HG03354 (cell line): ENCODE results near the gene CREBZF.
"Not testable (repeated sequence)": the region's sequence is repeated elsewhere in the genome, so short reads cannot be mapped to it uniquely, and the experiment has no call there.

Source experiments
- ATAC-seq: cut with Tn5 transposase; IDR thresholded peaks from one replicate; pipeline ENCODE4 v1.9.1; 2021; ENCODE audit warnings: mild to moderate bottlenecking; ENCODE audit not compliant: unreplicated experiment, poor library complexity, severe bottlenecking

Gene CREBZF

DNA sequence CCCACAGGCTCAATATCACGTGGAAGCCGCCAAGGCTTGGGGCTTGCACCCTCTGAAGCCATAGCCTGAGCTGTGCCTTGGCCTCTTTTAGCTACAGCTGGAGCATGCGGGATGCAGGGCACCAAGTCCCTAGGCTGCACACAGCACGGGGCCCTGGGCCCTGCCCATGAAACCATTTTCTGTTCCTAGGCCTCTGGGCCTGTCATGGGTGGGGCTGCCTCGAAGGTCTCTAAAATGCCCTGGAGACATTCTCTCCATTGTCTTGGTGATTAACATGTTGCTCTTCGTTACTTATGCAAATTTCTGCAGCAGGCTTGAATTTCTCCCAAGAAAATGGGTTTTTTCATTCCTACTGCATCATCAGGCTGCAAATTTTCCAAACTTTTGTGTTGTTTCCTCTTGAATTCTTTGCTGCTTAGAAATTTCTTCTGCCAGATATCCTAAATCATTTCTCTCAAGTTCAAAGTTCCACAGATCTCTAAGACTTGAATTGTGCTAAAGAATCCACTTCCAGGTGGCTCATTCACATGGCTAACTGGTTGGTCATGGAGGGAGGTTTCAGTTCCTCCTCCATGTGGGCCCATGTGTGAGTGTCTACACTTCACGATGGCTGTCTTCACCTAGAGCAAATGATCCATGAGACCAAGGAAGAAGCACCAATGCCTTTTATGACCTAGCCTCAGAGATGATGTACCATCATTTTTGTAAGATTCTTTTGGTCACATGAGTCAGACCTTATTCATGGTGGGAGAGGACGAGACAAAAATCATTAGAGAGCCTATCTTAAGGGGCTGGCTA is 7.4 kb upstream of the CREBZF start:
- ATAC-seq: no peak

DNA sequence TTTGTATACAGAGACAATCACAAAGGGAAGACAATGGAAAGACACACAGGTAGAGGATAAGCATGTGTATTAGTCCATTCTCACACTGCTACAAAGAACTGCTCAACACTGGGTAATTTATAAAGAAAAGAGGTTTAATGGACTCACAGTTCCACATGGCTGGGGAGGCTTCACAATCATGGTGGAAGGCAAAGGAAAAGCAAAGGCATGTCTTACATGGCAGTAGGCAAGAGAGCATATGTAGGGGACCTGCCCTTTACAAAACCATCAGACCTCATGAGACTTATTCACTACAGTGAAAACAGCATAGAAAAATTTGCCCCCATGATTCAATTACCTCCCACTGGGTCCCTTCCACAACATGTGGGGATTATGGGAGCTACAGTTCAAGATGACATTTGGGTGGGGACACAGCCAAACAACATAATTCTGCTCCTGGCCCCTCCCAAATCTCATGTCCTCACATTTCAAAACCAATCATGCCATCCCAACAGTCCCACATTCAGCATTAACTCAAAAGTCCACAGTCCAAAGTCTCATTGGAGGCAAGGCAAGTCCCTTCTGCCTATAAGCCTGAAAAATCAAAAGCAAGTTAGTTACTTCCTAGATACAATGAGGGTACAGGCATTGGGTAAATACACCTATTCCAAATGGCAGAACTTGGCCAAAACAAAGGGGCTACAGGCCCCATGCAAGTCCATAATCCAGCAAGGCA is 6.2 kb upstream of the CREBZF start:
- not testable (repeated sequence) for ATAC-seq

DNA sequence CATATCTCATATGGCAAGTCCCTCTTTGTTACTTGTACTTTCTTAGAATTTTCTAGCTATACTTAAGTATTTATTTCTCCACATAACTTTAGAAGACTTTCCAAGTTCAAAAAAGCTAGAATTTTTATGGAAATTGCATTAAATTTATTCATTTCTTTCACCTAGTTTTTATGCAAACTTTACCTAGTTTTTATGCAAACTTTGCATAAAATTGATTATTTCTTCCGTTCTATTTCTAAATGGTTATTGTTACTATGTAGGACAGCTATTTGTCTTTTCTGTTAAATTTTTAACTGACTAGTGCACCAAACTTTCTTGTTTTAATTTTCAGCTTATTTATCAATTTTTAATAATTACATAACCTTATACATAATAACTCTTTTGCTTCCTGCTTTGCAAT is 3.2 kb upstream of the CREBZF start:
- ATAC-seq: no peak

DNA sequence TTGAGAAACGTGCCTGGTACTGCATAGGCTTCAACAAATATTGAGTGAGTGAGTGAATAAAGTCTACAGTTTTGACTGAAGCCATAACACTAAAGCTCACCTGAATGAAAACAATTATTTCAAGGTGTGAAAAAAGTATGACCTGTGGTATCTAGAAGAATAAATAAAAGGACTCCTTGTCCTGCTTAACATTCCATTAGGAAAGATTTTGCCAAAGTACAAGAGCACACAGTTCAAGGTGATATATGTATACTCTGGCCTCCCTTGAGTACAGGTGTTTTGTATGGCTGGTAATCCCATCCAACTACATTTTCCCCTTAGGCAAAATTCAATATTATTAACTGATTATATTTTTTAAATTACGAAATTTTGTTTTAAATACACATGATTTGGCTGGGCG is 1.8 kb upstream of the CREBZF start:
- no peak for ATAC-seq

DNA sequence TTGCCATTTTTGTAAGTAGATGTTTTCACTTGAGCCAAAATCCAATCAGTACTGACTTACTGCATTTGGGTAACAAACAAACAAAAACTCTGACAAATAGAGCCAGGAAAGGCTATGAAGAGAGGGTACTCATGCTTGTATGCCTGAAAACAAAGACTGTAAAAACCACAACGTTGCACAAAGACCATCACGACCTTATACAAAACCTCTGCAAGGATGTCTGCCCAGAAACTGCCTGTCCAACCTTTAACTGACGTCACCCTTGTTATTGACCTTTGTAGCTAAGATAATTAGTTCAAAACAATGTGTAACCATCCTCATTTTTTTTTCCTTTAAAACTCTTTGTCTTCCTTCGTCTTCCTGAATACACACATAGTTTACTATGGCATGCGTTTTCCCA is 804 bp upstream of the CREBZF start:
- ATAC-seq: no peak

DNA sequence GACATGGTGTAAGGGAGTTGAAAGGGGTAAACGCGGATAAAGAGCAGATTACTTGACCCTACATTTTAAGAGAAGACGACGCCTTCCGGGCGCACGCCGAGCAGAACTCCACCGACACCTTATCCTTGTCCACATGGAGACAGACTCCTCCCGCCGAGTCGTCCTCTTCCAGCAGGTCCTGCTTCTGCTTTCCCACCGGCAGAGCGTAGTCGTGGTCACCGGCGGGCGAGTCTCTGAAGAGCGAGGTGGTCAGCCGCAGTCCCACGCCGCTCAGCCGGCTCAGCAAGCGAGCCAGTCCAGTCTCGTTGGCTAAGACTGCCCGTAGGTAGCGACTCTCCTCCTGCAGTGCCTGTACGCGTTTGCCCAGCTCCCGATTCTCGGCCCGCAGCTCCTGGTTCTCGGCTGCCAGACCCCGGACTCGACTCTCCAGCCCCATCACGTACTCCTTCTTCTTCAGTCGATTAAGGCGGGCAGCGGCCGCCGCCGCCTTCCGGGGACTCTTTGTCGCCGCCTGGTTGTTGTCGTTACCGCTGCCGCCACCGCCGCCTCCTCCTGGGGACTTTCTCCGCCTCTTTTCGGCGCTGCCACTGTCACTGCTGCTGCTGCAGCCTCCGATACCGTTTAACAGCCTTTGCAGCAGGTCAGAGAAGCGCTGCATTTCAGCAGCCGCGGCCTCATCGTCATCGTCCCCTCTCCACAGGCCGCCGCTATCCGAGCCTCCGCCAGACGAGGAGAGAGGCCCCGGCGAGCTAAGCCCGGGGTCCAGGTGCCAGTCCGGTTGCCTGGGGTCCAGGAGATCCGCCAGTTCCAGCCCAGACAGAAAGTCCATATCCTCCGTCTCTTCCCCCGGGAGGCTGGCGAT is 945 bp downstream of the CREBZF start:
- peak; percentile 77 for ATAC-seq

DNA sequence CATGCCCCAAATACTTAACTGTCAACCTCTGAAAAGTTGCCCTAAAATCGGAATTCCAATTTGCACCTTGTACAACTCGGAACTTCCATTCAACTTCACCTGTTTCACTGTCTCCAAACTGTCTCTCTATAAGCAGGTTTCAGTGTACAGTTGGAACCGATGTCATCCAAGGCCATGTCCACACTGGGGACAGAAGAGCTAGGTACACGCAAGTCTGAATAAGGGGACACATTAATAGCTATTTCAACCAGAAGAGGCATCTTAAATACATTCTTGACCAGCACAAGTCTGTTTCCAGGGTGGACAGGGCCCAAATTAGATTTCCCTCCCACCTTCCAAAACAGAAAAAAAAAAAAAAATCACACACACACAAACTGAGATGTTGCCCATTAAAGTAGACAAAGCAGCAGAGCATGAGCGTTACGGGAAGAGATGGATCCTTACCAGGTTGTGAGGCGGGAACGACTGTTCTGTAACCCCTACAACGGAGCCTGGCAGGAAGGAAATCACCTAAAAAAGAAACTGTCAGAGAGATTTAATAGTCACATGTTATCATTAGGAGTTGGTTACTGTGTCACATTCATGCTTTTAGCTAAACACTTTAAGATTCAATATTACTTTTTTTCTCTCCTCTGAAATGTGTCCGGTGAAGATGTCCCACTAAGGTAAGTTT is 1.7 kb downstream of the CREBZF start:
- ATAC-seq: no peak

DNA sequence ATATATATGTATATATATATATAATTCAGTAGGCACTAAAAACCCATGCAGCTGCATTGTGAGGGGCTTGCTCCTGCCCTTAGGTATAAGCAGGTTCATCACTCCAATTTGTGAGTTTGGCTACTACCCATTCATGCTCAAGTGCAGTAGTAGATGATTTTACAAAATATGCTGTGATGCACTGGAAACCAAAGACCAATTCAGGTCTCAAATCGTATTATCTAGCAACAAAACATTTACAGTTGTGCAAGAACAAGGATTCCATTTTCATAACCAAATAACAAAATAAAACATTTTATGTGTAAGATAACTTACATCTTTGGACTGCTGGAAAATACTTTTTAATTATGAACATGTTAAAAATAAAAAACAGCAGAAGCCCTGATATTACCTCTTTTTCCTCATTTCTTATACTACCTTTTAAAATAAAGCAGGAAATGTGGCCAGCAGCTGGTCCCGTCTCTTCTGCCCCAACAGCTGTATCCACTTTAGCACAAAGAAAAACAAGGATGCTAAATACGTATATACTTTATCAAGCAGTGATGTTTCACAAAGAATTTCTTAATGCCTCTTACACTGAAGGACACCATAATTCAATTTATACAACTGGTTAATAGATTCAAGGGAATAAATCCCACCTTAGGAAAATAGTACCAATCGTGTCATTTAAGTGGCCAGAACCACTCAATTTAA is 2.8 kb downstream of the CREBZF start:
- ATAC-seq: no peak

DNA sequence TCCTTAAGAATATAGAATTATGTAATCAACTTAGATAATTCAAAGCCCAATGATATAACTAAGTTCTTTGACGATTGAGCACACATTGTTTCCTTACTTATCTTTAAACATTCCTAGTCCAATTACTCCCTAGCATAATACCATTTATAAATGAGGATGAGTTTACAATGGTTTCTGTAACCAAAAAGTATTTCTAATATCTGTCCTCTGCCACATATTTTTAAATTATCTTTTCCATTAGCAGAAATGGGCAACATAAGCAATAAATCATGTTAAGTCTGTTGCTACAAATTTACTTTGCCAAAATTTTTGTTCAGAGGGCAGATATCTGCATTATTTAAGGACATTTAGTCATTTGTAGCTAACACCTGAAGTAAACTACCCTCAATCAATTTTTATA is 6.7 kb downstream of the CREBZF start:
- ATAC-seq: no peak

DNA sequence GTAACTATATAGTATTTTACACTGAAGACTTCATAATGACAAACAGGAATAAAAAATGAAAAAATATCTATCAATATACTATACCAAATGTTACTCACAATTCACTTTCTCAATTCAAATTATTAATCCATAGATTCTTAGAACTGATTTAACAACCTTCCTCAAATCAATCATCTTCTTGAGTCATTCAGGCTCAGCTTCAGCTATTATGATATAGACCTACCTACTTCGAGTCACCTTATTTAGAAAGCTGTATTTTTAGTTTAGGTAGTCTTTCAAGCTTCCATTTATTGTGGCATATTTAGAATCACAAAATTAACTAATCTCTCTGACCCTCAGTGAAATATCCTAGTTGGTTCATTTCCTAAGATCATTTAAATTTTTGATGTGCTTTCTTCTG is 8.2 kb downstream of the CREBZF start:
- ATAC-seq: no peak

DNA sequence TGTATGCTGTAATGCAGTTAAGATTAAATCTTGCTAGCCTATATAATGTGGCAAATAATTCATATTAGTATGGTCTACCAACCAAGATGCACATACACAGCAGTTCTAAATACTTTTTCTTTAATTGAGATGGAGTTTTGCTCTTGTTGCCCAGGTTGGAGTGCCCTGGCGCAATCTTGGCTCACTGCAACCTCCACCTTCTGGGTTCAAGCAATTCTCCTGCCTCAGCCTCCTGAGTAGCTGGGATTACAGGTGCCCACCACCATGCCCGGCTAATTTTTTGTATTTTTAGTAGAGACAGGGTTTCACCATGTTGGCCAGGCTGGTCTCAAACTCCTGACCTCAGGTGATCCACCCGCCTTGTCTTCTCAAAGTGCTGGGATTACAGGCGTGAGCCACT is 10.6 kb downstream of the CREBZF start:
- not testable (repeated sequence) for ATAC-seq

DNA sequence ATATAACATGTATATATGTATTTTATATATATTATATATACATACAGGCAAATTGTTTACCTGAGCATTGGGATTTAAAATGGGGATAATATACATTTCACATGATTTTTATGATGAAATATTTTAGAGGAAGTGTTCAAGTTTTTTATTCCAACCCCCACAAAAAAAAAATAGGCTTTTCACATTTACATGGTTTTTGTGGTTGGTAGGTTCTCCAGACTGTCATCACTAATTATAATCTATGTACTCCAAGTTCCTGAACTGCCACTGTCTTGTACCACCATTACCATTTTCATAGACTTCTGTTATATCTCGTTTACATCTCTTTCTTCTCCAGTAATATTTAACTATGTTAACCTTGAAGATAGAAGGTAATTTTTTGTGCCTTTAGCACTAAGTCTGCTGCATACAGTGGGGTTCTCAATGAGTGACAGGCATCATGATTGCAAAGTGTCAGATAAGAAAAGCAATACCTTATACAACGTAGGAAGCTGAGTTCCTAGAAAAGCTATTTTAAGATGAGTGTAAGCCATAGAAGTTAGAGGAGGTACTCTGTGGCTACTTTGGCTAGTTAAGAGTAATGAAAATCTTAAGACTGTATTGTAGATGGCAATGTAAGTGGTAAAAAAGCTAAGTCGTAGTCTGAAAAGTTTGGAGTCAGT is 12.0 kb downstream of the CREBZF start:
- no peak for ATAC-seq

DNA sequence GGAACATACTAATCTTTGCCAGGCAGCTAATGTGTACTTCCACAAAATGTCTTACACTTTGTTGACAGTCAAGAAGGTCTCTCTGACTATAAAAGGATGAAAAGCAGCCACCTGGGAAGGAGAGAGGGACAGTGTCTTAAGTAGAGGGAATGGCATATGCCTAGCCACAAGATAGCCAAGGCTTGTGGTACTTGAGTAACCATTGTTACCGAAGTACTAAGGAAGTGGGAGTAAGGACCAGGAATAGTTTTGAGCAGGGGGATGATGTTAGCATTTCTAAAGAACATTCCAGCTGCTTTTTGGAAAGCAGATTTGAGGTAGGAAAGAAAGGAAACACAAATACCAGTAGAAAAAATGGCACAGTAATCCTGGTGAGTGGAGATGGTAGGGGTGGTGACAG is 13.8 kb downstream of the CREBZF start:
- ATAC-seq: no peak

DNA sequence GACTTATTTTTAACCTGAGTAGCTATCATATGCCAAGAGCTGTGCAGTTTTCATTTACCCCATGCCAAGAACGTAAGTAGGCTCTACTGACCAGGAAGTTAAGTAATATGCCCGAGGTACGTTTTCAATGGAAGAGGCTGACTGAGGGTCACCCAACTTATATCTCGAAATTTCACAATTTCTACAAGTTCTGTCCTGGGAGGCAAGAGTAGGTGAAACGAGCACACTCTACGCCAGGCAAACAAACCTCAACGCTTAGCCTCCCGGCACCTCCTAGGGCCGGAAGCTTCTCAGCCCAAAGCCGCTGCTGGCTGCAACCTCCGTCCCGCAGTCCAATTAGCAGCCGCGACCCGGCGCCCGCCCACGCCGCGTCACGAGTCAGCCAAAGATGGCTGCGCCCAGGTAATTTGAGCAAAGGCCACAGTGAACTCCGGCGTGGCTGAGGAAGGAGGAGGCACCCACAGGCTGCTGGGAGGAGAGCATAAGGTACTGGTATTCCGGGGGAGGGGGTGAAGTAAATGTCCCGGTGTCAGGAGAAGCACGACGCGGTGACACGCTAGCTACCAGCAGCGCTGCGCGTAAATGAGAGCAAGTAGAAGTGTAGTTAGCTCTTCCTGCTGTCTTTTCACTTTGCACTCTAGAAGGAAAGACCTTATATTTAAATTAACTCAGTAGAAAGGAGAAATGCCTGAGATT is 17.2 kb downstream of the CREBZF start, which contains the start of gene TMEM126A:
Gene TMEM126A, plus strand, starts transcription at position 364 of the 696 bp plus-strand sequence. CDS start 2,289 bp downstream, outside the sequence.
- peak; percentile 100 for ATAC-seq

DNA sequence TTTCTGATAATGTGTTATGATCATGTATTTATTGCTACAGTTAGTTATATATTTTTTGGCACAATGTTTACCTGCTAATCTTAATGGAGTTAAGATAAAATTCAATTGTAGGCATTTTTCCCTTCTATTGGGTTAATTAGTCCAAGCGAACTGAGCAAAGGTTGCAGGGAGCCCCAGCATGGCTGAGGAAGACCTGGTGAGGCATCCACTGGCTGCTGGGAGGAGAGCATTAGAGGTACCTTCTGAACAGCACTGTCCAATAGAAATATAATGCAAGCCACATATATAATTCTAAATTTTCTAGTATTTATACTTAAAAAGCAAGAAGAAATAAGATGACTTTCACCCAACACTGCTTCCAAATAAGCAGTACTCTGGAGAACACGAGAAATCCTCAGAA is 17.9 kb downstream of the CREBZF start:
- peak; percentile 3 for ATAC-seq

DNA sequence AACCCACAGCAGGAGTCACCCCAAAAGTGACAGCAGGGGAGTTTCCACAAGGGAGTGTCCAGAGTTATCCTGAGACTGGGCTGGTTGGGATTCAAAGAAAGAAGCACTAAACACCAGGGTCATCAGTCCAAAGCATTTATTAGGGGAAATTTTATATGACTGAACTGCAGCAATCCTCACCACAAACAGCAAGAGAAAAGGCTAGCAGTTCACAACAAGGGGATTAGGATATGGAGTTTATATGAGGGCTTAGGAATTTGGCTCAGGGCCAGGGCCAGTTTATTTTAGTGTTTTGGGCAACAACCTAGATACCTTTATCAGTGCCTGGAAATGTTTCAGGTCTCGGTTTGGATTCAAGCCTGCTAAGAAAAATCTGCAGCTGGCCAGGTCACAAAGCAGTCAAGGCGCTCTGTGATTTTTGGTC is 21.7 kb downstream of the CREBZF start:
- ATAC-seq: no peak

DNA sequence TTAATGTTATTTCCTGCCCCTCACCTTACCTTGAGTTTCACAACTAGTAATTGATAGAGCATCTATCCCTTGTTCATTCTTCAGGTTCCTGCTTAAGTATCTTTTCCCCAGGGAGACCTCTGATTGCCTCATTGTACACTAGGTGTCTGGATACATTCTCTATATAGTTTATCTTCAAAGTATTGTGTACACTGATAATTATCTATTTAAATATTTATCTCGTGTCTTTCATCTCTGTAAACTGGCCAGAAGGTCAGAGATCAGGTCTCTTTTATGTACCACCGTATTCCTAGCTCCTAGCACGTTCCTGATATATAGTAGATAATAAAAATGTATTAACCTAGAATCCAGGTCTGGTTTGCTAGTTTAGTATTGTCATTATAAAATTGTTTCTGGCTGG is 30.2 kb downstream of the CREBZF start:
- no peak for ATAC-seq

DNA sequence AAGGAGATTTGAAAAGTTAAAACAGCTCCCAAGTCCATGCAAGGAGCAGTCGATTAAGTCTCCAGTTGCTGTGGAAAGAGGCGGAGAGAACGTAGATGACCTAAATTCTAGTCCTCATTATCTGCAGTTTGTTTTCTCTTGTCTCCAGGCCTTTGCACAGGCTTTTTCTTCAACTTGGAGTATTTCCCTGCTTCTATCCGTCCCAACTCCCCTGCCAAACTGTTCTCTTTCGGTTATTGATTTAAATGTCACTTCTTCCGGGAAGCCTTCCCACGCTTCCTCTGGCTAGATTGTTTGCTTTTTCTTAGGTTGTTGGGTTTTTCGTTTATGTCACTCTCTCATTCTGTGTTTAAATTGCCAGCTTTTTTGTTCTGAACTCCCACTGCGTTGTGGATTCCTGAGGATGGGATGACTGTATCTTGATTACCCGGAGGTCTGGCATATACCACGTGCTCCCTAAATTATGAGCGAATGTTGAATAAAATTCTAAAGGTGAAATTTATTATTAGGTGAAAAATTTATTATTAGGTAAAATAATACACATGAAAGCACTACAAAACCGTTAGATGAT is 36.1 kb downstream of the CREBZF start:
- ATAC-seq: peak; percentile 17
